Activated naive CD4-positive, alpha-beta T cell treated with anti-CD3 and anti-CD28 coated beads, Interleukin-2, amount 50 U/mL, for 24 hours (primary cell): ENCODE data around the gene ARAP1.
A peak's percentile ranks its signal among the peaks of the same experiment; 100 is the strongest.

Source experiments
- H3K27ac Mint-ChIP-seq: one replicate; pipeline ENCODE4 v1.8.0; 2021; ENCODE audit warnings: mild to moderate bottlenecking, mixed read lengths
- H3K27me3 Mint-ChIP-seq: one replicate; pipeline ENCODE4 v1.8.0; 2021; ENCODE audit warnings: mixed read lengths
- H3K36me3 Mint-ChIP-seq: one replicate; pipeline ENCODE4 v1.8.0; 2021; ENCODE audit warnings: mixed read lengths
- H3K4me1 Mint-ChIP-seq: one replicate; pipeline ENCODE4 v1.8.0; 2021; ENCODE audit warnings: mixed read lengths
- H3K4me3 Mint-ChIP-seq: one replicate; pipeline ENCODE4 v1.8.0; 2021; ENCODE audit warnings: mild to moderate bottlenecking, mixed read lengths
- H3K9me3 Mint-ChIP-seq: one replicate; pipeline ENCODE4 v1.8.0; 2021; ENCODE audit warnings: mixed read lengths

Gene ARAP1

DNA sequence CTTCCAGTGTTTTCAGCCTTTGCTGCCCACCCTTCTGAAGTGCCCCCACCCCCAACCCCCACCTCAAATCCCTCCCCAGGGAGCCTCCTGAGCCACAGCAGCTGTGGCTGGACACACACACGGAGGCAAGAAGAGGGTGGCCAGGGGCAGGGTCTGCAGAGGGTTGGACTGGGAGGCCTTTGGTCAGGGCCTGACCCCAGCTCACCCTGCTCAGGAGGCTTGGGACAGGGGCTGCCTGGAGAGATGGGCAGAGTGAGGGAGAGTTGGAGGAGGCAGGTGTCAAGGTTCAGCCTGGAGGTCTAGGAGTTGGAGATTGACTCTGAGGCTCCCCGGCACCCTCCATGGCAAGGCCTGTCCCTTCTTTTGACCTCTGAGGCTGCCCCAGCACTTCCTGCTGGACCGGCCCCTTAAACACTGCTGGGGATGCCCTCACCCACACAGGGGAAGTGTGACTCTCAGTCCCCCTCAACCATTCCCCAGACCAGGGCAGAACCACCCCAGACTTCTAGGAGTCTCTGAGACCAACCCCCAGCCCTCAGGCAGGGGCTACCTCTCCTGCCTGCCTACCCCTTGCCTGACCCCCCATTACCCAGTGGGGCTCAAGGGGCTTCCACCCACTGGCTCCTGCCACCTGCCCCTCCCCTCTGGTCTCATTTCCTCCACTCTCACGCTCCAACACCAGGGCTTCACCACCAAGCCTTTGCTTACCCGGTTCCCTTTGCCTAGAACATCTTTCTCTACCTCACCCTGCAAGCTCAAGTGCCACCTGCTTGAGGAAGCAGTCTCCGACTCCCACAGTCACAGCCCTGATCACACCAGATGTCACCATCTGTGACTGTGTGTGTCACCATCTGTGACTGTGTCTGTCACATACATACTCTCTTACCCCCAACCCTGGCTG lies 8.6 kb downstream of the ARAP1 start:
- Mint-ChIP-seq H3K36me3 (no peaks in the 10 kb centered on the region), H3K4me3 (no peak overlapping the region), H3K9me3 (no peaks in the 10 kb centered on the region), H3K4me1 (peaks cover 69% of the 10 kb centered on the region), H3K27ac (peak overlapping the region; percentile 77), H3K27me3 (no peaks in the 10 kb centered on the region)

DNA sequence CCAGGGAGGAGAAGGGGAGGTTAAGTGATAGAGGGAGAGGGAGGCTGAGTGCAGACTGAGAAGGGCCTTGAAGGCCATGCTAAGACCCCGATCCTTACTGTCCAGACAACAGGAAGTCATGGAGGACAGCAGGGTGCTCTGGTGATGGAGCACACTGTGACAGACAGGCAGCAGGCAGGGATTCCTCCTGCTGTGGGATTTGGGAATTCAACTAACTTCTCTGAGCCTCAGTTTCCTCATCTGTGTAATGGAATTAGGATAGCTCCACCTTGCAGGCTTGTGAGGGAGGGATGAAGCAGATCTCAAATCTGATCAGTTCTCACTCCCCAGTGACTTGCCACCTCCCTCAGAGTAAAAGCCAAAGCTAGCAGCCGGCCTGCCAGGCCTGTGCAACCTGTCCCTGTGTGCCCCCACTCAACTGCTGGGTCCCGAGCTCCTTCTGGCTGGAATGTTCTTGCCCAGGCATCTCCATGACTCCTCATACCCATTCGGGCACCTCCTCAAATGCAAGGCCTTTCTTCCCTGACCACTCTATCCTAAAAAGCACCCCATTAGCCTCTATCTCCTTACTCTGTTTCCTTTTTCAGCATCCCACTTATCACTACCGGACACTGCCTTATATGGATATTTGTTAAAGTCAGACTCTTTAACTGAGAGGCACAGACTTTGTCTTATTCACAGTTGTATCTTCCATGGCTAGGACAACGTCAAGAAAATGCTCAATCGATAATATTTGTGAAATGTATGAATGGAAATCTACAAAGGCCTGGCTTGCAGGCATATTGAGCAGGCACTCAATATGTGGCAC lies 9.5 kb downstream of the ARAP1 start:
- H3K27ac Mint-ChIP-seq = peak overlapping the region; percentile 89
- no peaks in the 10 kb centered on the region for H3K27me3 Mint-ChIP-seq
- H3K4me3 Mint-ChIP-seq = no peak overlapping the region
- no peaks in the 10 kb centered on the region for H3K36me3 Mint-ChIP-seq
- peaks cover 71% of the 10 kb centered on the region for H3K4me1 Mint-ChIP-seq
- H3K9me3 Mint-ChIP-seq = no peaks in the 10 kb centered on the region

DNA sequence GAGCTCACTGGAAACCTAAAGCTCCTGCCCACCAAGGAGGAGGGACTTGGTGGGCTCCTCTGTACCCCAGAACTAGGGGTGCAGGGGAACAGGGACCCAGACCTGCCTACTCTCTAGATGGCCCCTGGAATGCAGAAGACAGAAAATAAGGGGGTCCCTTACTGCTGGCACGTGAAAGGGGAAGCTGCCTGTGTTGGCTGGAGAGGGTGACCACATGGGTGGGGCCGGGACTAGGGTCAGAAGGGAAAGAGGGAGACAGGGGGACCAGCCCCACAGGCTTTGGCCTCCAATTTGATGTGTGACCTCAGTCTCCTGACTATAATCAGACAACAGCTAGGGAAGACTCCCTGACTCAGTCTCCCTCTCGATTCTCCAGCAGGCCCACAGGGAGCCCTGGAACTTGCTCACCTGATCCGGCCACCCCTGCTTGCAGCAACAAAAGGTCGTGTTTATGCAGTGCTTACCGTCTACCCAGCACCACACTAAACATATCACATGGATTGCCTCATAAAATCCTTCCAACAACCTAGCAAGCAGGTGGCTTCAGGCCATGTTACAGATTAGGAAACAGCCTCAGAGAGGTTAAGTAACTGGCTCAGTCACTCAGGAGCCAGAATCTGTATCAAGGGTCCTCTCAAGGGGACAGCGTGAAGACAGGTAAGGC lies 10.2 kb downstream of the ARAP1 start:
- no peak overlapping the region for H3K4me3 Mint-ChIP-seq
- H3K4me1 Mint-ChIP-seq = peaks cover 71% of the 10 kb centered on the region
- peak overlapping the region; percentile 13 for H3K27ac Mint-ChIP-seq
- no peaks in the 10 kb centered on the region for H3K9me3 Mint-ChIP-seq
- H3K36me3 Mint-ChIP-seq = no peaks in the 10 kb centered on the region
- no peaks in the 10 kb centered on the region for H3K27me3 Mint-ChIP-seq

DNA sequence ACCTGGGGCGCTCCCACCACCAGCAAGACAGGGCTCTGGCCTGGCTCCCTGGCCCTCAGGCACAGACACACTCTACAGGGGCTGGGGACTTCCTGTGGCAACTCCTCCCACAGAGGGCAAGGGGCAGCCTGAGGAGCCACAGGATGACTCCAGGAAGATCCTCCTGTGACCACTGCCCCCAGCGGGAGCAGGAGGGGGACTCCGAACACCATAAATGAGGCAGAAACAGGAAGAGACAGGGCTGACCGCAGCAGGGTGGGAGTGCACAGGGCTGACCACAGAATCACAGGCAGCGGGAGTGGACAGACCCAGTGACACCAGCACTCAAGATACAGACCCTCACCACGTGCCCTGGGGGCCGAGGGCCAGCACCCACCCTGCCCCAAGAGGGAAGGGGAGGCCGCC lies 10.8 kb downstream of the ARAP1 start:
- no peaks in the 10 kb centered on the region for H3K9me3 Mint-ChIP-seq
- peaks cover 77% of the 10 kb centered on the region for H3K4me1 Mint-ChIP-seq
- H3K27ac Mint-ChIP-seq = peak overlapping the region; percentile 43
- H3K4me3 Mint-ChIP-seq = no peak overlapping the region
- no peaks in the 10 kb centered on the region for H3K36me3 Mint-ChIP-seq
- no peaks in the 10 kb centered on the region for H3K27me3 Mint-ChIP-seq

DNA sequence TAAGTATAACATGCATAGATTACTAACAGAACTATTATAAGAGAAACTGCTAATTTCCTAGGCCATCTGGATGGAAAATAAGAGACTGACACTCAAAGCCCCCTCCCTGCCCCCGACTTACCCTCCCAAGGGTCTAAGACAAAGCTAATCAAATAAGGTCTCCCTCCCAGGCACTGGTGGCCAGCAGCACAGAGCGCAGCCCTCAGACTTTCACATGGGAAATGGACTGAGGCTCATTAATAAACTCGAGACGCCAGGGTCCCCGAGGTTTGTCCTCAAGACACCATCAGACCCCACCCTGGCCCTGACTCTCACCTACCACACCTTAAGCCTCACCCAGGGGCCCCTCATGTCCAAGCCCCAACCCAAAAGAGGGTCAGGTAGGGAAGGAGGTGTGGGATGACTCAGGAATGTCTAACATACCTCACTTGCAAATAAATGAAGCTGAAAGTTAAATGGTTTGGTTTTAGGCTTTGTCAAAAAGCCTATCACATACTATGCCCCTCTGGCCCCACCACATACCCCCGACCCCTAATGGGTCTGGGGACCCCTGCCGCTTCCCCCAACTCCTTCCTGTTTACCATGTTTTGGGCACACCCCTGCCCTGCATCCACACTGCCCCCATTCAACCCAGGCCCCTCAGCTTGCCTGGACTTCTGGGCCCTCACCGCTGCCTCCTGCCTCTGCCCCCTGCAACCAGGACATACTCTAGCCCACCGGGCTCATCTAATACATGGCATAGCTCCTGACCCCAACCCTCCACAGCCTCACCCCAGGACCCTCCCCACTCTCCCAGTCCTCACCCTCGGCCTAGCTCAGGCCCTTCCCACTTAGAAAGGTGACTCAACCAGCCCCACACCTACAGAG lies 11.4 kb downstream of the ARAP1 start:
- Mint-ChIP-seq H3K36me3 (no peaks in the 10 kb centered on the region), H3K27ac (peak overlapping the region; percentile 43), H3K4me1 (peaks cover 81% of the 10 kb centered on the region), H3K4me3 (no peak overlapping the region), H3K27me3 (no peaks in the 10 kb centered on the region), H3K9me3 (no peaks in the 10 kb centered on the region)

DNA sequence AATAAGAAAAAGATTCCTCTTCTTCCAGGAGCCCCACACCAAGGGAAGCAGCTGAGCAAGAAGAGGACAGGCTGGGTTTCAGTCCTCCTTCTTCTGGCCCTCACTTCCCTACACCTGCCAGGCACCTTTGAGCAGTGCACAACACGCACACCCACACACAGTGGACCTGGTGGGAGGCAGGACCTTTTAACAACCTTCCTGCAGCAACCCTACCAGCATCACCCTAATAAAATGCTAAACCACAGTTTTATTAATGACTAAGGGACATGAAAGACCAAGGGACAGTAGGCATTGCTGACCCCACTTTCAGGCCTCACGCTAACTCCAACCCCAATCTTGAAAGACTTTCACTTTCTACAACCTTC lies 12.2 kb downstream of the ARAP1 start:
- Mint-ChIP-seq H3K4me3 (no peak overlapping the region), H3K4me1 (peaks cover 81% of the 10 kb centered on the region), H3K27ac (peak overlapping the region; percentile 82), H3K9me3 (no peaks in the 10 kb centered on the region), H3K27me3 (no peaks in the 10 kb centered on the region), H3K36me3 (no peaks in the 10 kb centered on the region)

DNA sequence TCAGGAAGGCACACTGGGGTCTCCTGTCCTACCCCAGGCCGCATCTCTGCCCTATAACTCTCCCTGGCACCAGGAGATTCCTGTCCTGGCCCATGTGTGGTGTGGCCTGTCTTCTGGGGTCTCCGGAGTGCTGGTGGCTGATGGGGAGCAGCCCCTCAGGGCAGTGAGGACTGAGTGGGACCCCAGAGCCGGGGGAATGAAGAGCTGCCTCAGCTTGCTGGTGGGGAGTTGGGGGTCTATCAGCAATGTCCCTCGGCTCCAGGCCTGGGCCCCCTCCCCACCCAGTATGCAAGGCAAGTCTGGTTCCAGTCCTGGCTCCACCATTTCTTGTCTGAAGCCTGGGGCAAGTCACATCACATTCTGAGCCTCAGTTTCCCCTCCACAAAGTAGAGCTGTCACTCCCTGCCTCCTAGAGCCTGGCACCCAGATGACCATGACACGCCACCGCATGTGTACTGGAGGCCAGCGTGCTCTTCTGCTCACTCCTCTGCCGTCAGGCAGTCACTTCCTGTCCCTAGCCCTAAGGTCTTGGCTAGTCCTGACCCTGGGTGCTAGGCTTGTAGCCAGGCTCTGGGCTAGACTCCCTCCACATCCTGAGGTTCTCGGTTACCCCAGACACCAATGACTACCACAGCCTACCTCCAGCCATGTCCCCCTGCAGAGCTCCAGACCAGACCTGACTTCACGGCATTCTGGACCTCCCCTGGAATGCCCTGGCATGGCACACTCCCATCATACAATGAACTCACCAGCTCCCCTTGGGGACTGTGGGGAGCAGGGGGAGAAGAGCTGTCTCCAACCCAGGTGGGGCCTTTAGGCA lies 12.8 kb downstream of the ARAP1 start:
- H3K27me3 Mint-ChIP-seq = no peaks in the 10 kb centered on the region

DNA sequence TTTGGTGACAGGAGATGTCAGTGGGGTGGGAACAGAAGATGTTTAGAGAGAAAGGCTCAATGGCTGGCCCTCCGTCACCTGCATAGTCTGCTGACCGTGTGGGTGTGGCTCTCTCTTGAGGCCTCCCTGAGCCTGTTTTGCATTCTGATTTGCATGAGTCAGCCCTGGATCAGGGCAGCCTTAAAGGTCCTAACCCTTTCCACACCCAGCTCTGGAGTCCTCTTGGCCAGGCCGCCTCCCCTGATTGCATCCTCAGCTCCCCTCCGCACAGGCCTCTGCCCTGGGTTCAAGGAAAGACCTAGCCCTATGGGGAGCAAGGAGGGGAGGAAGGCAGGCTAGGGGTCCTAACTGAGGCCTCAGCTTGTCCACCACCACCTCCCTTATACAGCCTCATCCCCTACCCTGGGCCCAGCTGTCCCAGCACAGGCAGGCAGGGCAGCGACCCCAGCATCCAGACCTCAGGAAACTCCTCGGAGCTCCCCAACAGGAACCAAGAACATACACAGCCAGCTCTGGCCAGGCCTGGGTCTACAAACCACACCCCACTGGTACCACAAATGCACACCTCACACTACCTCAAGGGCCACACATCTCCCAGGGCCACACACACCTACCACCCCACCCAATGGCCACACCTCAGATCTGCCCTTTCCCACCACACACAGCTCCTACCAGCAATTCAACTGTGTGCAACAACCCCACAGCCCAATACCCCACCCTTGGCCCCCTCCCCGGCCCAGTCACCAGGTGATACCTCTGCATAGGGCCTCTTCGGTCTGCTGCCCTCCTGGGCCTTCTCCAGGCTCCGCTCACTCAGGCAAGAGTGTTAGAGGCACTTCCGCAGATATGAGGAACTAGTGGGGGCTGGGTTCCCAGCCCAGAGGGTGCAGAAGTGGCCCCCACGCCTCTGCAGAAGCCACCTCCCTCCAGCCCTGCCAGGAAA lies 13.7 kb downstream of the ARAP1 start:
- peaks cover 68% of the 10 kb centered on the region for H3K4me1 Mint-ChIP-seq
- H3K27me3 Mint-ChIP-seq = no peaks in the 10 kb centered on the region
- no peaks in the 10 kb centered on the region for H3K9me3 Mint-ChIP-seq
- H3K36me3 Mint-ChIP-seq = no peaks in the 10 kb centered on the region
- peak overlapping the region; percentile 99 for H3K27ac Mint-ChIP-seq
- H3K4me3 Mint-ChIP-seq = peak overlapping the region; percentile 81

More for the DNA sequence above, 12.8 kb downstream of the ARAP1 start:
- Mint-ChIP-seq H3K27ac (peak overlapping the region; percentile 82), H3K4me3 (no peak overlapping the region), H3K36me3 (no peaks in the 10 kb centered on the region), H3K9me3 (no peaks in the 10 kb centered on the region), H3K4me1 (peaks cover 77% of the 10 kb centered on the region)

DNA sequence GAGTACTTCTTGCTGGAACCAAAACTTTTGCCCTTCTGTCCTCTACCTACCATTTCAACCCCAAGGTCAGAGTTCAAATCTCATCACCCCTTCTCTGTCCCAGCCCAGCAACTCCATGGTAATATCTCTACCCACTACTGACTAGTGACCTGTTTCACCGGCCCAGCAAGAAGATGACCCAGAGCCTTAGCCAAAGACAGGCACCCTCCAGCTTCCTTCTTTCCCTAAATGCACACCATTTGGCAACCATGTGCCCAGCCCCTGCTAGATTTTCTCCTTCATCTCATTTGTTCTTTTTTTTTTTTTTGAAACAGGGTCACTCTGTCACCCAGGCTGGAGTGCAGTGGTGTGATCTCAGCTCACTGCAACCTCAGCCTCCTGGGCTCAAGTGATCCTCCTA lies 14.9 kb downstream of the ARAP1 start:
- H3K36me3 Mint-ChIP-seq = peaks cover 2% of the 10 kb centered on the region
- H3K27ac Mint-ChIP-seq = peak overlapping the region; percentile 99
- H3K4me1 Mint-ChIP-seq = peaks cover 63% of the 10 kb centered on the region
- H3K9me3 Mint-ChIP-seq = no peaks in the 10 kb centered on the region
- peak overlapping the region; percentile 81 for H3K4me3 Mint-ChIP-seq
- H3K27me3 Mint-ChIP-seq = no peaks in the 10 kb centered on the region

DNA sequence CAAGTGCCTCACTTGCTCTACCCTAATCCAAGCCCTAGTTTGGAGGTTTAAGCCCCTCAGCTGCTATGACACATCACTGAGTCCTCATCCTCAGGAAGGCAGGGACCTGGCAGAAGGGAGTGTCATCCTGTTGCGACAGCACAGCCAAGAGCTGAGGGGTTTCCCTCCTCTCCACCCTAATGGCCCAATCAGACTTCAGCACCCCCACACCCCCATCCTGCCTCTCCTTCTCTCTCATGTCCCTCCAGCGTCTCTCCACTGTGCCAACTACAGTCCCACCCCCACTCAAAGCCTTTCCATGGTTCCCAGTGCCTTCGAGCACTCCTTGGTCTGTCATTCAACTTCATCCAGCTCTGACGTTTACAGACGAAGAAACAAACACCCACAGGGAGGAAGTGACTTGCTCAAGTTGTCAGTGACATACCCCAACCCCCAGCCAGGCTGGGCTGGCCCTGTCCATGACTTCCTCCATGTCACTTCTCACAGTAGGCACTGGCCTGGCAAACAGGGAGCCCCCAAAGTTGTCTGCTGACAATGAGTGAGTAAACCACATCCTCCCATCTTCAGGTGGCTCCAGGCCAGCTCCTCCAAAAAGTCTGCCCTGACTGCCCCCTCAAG lies 15.6 kb downstream of the ARAP1 start:
- Mint-ChIP-seq H3K27ac (peak overlapping the region; percentile 99), H3K4me3 (peak overlapping the region; percentile 81), H3K27me3 (no peaks in the 10 kb centered on the region), H3K4me1 (peaks cover 55% of the 10 kb centered on the region), H3K36me3 (peaks cover 4% of the 10 kb centered on the region), H3K9me3 (no peaks in the 10 kb centered on the region)

DNA sequence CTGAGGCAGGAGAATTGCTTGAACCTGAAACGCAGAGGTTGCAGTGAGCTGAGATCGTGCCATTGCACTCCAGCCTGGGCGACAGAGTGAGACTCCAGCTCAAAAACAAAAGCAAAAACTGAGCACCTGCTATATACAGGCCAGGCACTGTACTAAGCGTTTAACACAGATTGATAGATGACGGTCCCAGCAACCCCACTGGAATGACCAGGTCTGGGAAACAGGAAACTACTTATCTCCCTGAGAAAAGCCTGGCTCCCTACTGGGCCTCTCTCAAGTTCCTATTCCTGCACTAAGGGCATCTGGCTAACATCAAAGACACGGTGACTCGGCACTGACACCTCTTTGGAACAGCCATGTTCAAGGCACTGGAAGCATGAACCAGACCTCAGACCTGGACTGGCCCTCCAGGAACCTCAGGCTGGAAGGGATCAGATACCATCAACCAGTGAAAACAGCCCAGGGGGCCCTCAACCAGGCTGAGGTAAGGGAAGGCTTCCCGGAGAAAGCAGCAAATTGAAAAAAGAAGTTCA lies 16.6 kb downstream of the ARAP1 start:
- peaks cover 49% of the 10 kb centered on the region for H3K4me1 Mint-ChIP-seq
- peaks cover 11% of the 10 kb centered on the region for H3K36me3 Mint-ChIP-seq
- no peak overlapping the region for H3K27ac Mint-ChIP-seq
- H3K4me3 Mint-ChIP-seq = no peak overlapping the region
- H3K9me3 Mint-ChIP-seq = no peaks in the 10 kb centered on the region
- no peaks in the 10 kb centered on the region for H3K27me3 Mint-ChIP-seq

DNA sequence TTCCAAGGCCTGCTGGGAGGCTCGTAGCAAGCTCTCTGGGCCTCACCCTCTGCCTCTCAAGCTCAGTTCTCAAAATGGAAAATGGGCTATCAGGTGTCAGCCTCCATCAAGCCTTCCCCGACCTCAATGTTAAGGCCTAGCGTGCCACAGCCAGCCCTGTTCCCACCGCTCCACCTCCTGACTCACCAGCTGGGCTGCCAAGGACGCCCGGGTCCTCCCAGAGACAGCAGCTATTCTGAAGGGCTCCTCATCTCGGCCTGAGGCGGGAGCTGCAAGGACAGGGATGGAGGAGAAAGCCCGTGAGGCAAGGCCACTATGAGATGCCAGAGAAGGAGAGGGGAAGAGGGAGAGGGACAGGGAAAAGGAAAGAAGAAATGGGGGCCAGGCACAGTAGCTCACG lies 19.9 kb downstream of the ARAP1 start:
- no peak overlapping the region for H3K4me3 Mint-ChIP-seq
- peak overlapping the region; percentile 51 for H3K27ac Mint-ChIP-seq
- H3K4me1 Mint-ChIP-seq = peaks cover 43% of the 10 kb centered on the region
- no peaks in the 10 kb centered on the region for H3K27me3 Mint-ChIP-seq
- H3K36me3 Mint-ChIP-seq = peaks cover 12% of the 10 kb centered on the region
- no peaks in the 10 kb centered on the region for H3K9me3 Mint-ChIP-seq

DNA sequence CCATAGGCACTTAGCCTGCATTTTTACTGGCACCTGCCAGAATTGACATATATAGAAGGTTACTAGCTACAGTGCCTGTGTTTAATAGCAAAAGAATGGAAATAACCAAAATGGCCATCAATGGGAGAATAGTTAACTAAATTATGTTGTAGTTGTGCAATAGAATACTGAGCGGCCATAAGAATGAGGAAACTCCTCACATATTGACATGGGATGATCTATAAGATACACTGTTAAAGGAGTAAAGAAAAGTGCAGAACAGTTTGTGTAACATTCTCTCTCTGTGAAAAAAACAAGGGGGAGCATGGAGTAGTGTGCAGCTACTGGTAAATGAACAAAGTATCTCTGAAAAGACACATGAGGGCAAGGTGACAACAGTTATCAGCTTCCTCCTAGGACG lies 21.5 kb downstream of the ARAP1 start:
- Mint-ChIP-seq H3K4me3 (no peak overlapping the region), H3K4me1 (peaks cover 32% of the 10 kb centered on the region), H3K27ac (peak overlapping the region; percentile 88), H3K9me3 (no peaks in the 10 kb centered on the region), H3K36me3 (peaks cover 12% of the 10 kb centered on the region), H3K27me3 (no peaks in the 10 kb centered on the region)
